Hepatocyte (in vitro differentiated cells): ENCODE data around the gene ARMC2.

Experiments used
- EZH2 ChIP-seq: fragments of 200-600 bp; sonication (generic); IDR thresholded peaks from 2 replicates; pipeline ENCODE4 v1.6.1; 2016; ENCODE audit warnings: antibody characterized with exemption, mild to moderate bottlenecking, borderline replicate concordance
- EZH2phosphoT487 ChIP-seq: fragments of 200-600 bp; sonication (generic); IDR thresholded peaks from one replicate; pipeline ENCODE4 v1.6.1; 2018; ENCODE audit warnings: antibody characterized with exemption, mild to moderate bottlenecking, low read depth, moderate library complexity; ENCODE audit not compliant: unreplicated experiment, severe bottlenecking

DNA sequence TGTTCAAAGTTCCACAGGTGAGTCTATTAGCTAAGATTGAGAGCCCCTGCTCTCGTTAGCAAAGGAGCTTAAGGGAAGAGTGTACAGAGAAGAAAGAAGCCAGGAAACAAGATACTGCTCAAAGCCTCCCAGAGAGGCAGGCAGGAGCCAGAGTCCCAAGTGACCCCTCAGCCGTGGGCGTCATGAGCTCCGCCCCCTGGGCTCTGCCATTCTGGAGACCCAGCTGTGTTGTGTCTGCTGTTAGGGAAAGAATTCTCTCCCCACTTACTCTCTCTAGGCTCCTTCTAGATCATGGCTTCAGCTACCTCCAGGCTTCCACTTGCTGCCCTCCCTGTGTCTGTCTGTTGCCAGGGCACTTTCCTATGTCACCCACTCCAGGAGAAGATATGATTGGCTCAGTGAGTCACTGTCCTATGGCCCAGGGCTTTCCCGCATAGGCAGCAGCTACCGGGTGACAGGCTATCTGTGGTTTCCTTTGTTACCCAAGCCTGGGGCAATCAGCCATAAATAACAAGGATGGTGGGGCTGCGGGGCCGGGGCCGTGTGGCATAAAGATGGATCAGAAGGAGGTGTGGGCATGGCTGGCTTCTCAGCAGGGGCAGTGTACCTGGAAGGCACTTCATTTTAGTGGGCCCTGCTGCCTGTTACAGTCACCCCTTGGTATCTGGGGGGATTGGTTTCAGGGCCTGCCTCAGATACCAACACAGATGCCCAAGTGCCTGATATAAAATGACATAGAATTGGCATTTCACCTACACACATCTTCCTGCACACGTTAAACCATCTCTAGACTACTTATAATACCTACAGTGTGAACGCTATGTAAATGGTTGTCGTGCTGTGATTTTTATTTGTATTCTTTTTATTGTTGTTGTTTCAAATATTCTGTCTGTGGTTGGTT is 118.9 kb downstream of the ARMC2 start:
- TF ChIP-seq EZH2 (no peak), EZH2phosphoT487 (no peak)
